Activated CD4-positive, alpha-beta T cell treated with anti-CD3 and anti-CD28 coated beads, Interleukin-2, amount 10 ng/mL, durations not matched to agents 24 days and 14 days (primary cell): ENCODE data around the gene NACA. TPM values are rescaled to one million over a fixed set of nuclear protein-coding genes. Genes with fewer than 3 reads are reported as not detected.

Experiments
- DNase-seq: peaks from one replicate; pipeline ENCODE4 v3.0.0; 2022
- H3K27ac Mint-ChIP-seq: one replicate; pipeline ENCODE4 v1.8.0; 2022; ENCODE audit warnings: mild to moderate bottlenecking, mixed read lengths
- H3K27me3 Mint-ChIP-seq: one replicate; pipeline ENCODE4 v1.8.0; 2022; ENCODE audit warnings: mixed read lengths
- H3K36me3 Mint-ChIP-seq: one replicate; pipeline ENCODE4 v1.8.0; 2022; ENCODE audit warnings: low read depth, mild to moderate bottlenecking, mixed read lengths
- H3K4me1 Mint-ChIP-seq: one replicate; pipeline ENCODE4 v1.8.0; 2021; ENCODE audit warnings: mixed read lengths
- H3K4me3 Mint-ChIP-seq: one replicate; pipeline ENCODE4 v1.8.0; 2022; ENCODE audit warnings: mild to moderate bottlenecking, moderate library complexity, mixed read lengths
- H3K9me3 Mint-ChIP-seq: one replicate; pipeline ENCODE4 v1.8.0; 2021; ENCODE audit warnings: mixed read lengths
- intact Hi-C: fragments of 100-400 bp; cut with micrococcal nuclease; formaldehyde crosslinking; loops from one replicate; pipeline ENCODE4 v1.15.1; 2023
- total RNA-seq: library from RNA; stranded (reverse); gene quantifications from 2 replicates; pipeline ENCODE4 v1.2.3, GENCODE V29; 2022

Gene NACA
- total RNA-seq, 1 donor from 2014 or later, result 1,057 TPM

GRCh38 chr12:56694161-56694560 lies 30.9 kb downstream of the NACA start:
- H3K36me3 Mint-ChIP-seq, result no peaks in the 10 kb centered on the region
- DNase-seq, result no peak
- no peaks in the 10 kb centered on the region for H3K27me3 Mint-ChIP-seq
- intact Hi-C loops, result no loop called here
- H3K9me3 Mint-ChIP-seq, result no peaks in the 10 kb centered on the region
- no peak overlapping the region for H3K4me3 Mint-ChIP-seq
- H3K4me1 Mint-ChIP-seq, result peaks cover 2% of the 10 kb centered on the region
- H3K27ac Mint-ChIP-seq, result no peak overlapping the region

GRCh38 chr12:56688846-56689109 lies 36.3 kb downstream of the NACA start:
- intact Hi-C loops, result loop anchor here (1.0 to 5.0 kb wide), 8 partner anchors 37 to 834 kb away; partner anchors contain the start of genes DDIT3, MBD6, NACA and PRIM1
- Mint-ChIP-seq H3K27ac (peak overlapping the region; percentile 97), H3K27me3 (no peaks in the 10 kb centered on the region), H3K36me3 (peaks cover 33% of the 10 kb centered on the region), H3K9me3 (no peaks in the 10 kb centered on the region), H3K4me1 (peaks cover 24% of the 10 kb centered on the region), H3K4me3 (peak overlapping the region; percentile 99)
- DNase-seq, result no peak

GRCh38 chr12:56688129-56688845 lies 36.8 kb downstream of the NACA start, which contains the start of gene PTGES3:
Gene PTGES3 (minus strand): TSS chr12:56688284. CDS start chr12:56687999, 285 bp downstream.
- intact Hi-C loops, result loop anchor here (1.0 to 5.0 kb wide), 8 partner anchors 37 to 834 kb away; partner anchors contain the start of genes DDIT3, MBD6, NACA and PRIM1
- Mint-ChIP-seq H3K27ac (peak within 1 kb of the TSS; percentile 97), H3K4me3 (peak within 1 kb of the TSS; percentile 99), H3K36me3 (peaks cover 33% of the 10 kb centered on the region), H3K4me1 (peaks cover 24% of the 10 kb centered on the region), H3K27me3 (no peaks in the 10 kb centered on the region), H3K9me3 (no peaks in the 10 kb centered on the region)
- peak; percentile 99 for DNase-seq

GRCh38 chr12:56687223-56688128 lies 37.6 kb downstream of the NACA start:
- DNase-seq, result peak; percentile 86
- Mint-ChIP-seq H3K27ac (peak overlapping the region; percentile 97), H3K4me3 (peak overlapping the region; percentile 99), H3K9me3 (no peaks in the 10 kb centered on the region), H3K27me3 (no peaks in the 10 kb centered on the region), H3K36me3 (peaks cover 36% of the 10 kb centered on the region), H3K4me1 (peaks cover 24% of the 10 kb centered on the region)
- intact Hi-C loops, result loop anchor here (1.0 to 5.0 kb wide), 8 partner anchors 38 to 835 kb away; partner anchors contain the start of genes DDIT3, MBD6, NACA and PRIM1

- H3K27me3 Mint-ChIP-seq, result no peaks in the 10 kb centered on the region
- intact Hi-C loops, result loop anchor here (1.0 to 5.0 kb wide), 2 partner anchors 39 to 837 kb away; partner anchors contain the start of genes DDIT3 and MBD6
- H3K4me3 Mint-ChIP-seq, result peak overlapping the region; percentile 99
- H3K36me3 Mint-ChIP-seq, result peaks cover 48% of the 10 kb centered on the region
- peak; percentile 64 for DNase-seq
- peaks cover 32% of the 10 kb centered on the region for H3K4me1 Mint-ChIP-seq
- peak overlapping the region; percentile 93 for H3K27ac Mint-ChIP-seq
- no peaks in the 10 kb centered on the region for H3K9me3 Mint-ChIP-seq
These were observed 40.2 kb downstream of the NACA start for GRCh38 chr12:56684745-56685359.

- Mint-ChIP-seq H3K4me1 (peaks cover 37% of the 10 kb centered on the region), H3K36me3 (peaks cover 58% of the 10 kb centered on the region), H3K9me3 (no peaks in the 10 kb centered on the region), H3K27ac (peak overlapping the region; percentile 70), H3K27me3 (no peaks in the 10 kb centered on the region), H3K4me3 (peak overlapping the region; percentile 99)
- no peak for DNase-seq
- intact Hi-C loops, result no loop called here
These were observed 42.8 kb downstream of the NACA start for GRCh38 chr12:56682323-56682722.

GRCh38 chr12:56679883-56680575 lies 45.1 kb downstream of the NACA start:
- Mint-ChIP-seq H3K27me3 (no peaks in the 10 kb centered on the region), H3K36me3 (peaks cover 46% of the 10 kb centered on the region), H3K9me3 (no peaks in the 10 kb centered on the region), H3K4me1 (peaks cover 44% of the 10 kb centered on the region), H3K4me3 (no peak overlapping the region), H3K27ac (peak overlapping the region; percentile 56)
- intact Hi-C loops, result no loop called here
- DNase-seq, result no peak

- H3K36me3 Mint-ChIP-seq, result peaks cover 38% of the 10 kb centered on the region
- intact Hi-C loops, result no loop called here
- H3K9me3 Mint-ChIP-seq, result no peaks in the 10 kb centered on the region
- H3K4me3 Mint-ChIP-seq, result no peak overlapping the region
- peak overlapping the region; percentile 67 for H3K27ac Mint-ChIP-seq
- DNase-seq, result no peak
- no peaks in the 10 kb centered on the region for H3K27me3 Mint-ChIP-seq
- H3K4me1 Mint-ChIP-seq, result peaks cover 36% of the 10 kb centered on the region
These were observed 46.2 kb downstream of the NACA start for GRCh38 chr12:56678852-56679251.

GRCh38 chr12:56677680-56678079 lies 47.4 kb downstream of the NACA start:
- Mint-ChIP-seq H3K4me3 (peak overlapping the region; percentile 26), H3K36me3 (peaks cover 40% of the 10 kb centered on the region), H3K4me1 (peaks cover 38% of the 10 kb centered on the region), H3K27ac (peak overlapping the region; percentile 71), H3K27me3 (no peaks in the 10 kb centered on the region), H3K9me3 (no peaks in the 10 kb centered on the region)
- DNase-seq, result no peak
- intact Hi-C loops, result no loop called here

GRCh38 chr12:56676851-56677580 lies 48.1 kb downstream of the NACA start:
- Mint-ChIP-seq H3K9me3 (no peaks in the 10 kb centered on the region), H3K27me3 (no peaks in the 10 kb centered on the region), H3K27ac (peak overlapping the region; percentile 58), H3K4me1 (peaks cover 37% of the 10 kb centered on the region), H3K36me3 (peaks cover 43% of the 10 kb centered on the region), H3K4me3 (no peak overlapping the region)
- DNase-seq, result peak; percentile 70
- intact Hi-C loops, result no loop called here

GRCh38 chr12:56671608-56672007 lies 53.5 kb downstream of the NACA start:
- no peak overlapping the region for H3K4me3 Mint-ChIP-seq
- no peaks in the 10 kb centered on the region for H3K9me3 Mint-ChIP-seq
- peaks cover 31% of the 10 kb centered on the region for H3K4me1 Mint-ChIP-seq
- no peak for DNase-seq
- H3K36me3 Mint-ChIP-seq, result peaks cover 49% of the 10 kb centered on the region
- H3K27ac Mint-ChIP-seq, result no peak overlapping the region
- H3K27me3 Mint-ChIP-seq, result no peaks in the 10 kb centered on the region
- intact Hi-C loops, result no loop called here

GRCh38 chr12:56670836-56671235 lies 54.3 kb downstream of the NACA start:
- peaks cover 52% of the 10 kb centered on the region for H3K36me3 Mint-ChIP-seq
- no peaks in the 10 kb centered on the region for H3K27me3 Mint-ChIP-seq
- H3K4me3 Mint-ChIP-seq, result no peak overlapping the region
- intact Hi-C loops, result no loop called here
- H3K27ac Mint-ChIP-seq, result no peak overlapping the region
- no peak for DNase-seq
- no peaks in the 10 kb centered on the region for H3K9me3 Mint-ChIP-seq
- peaks cover 30% of the 10 kb centered on the region for H3K4me1 Mint-ChIP-seq

GRCh38 chr12:56668197-56668457 lies 57.0 kb downstream of the NACA start:
- Mint-ChIP-seq H3K9me3 (no peaks in the 10 kb centered on the region), H3K4me1 (peaks cover 25% of the 10 kb centered on the region), H3K36me3 (peaks cover 64% of the 10 kb centered on the region), H3K4me3 (no peak overlapping the region), H3K27me3 (no peaks in the 10 kb centered on the region), H3K27ac (peak overlapping the region; percentile 58)
- DNase-seq, result no peak
- intact Hi-C loops, result no loop called here
